GM21723 (cell line): ENCODE results near the gene DBNDD2.
A peak's percentile ranks its signal among the peaks of the same experiment; 100 is the strongest.

Source experiments
- ATAC-seq: cut with Tn5 transposase; IDR thresholded peaks from one replicate; pipeline ENCODE4 v1.9.1; 2021; ENCODE audit warnings: mild to moderate bottlenecking, moderate library complexity; ENCODE audit not compliant: unreplicated experiment

Gene DBNDD2

DNA sequence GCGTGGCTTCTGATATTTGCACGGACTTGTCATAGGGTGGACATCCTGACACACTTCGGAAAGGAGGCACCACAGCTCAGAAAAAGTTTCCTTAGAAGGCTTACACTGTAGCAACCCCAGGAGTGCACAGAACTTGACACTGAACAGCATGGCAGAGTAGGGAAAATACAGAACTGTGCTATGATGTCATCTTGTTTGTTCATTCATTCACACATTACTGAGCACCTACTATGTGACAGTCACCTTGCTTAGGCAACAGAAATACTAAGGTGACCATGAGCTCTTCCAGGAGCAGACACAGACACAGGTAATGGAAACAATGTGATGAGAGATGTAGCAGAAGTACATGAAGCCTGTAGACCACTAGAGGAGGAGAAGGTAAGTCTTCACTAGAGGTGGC lies 5.4 kb downstream of the DBNDD2 start:
- ATAC-seq: no peak

DNA sequence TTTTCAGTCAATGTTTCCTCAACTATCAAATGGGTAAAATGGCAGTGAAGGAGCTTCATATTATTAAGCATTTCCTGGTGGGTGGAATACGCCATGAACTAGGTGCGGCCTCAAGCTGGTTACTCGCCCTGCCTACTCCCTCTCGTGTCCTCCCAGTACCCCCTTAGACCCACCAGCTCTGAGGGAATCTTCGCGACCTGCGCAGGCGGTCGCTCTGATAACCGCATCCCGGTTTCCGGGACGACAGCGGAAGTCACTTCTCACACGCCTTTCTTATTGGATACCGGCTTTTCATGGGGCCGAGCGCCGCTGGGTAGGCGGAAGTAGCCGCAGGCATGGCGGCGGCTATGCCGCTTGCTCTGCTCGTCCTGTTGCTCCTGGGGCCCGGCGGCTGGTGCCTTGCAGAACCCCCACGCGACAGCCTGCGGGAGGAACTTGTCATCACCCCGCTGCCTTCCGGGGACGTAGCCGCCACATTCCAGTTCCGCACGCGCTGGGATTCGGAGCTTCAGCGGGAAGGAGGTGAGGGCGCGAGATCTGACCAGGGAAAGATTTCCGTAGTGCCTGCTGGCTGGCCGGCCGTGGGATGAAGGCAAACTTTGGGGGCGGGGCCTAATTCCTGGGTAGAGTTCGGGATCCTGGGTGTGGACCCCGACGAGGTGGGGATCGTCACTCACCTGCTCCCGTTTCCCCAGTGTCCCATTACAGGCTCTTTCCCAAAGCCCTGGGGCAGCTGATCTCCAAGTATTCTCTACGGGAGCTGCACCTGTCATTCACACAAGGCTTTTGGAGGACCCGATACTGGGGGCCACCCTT lies 7.9 kb downstream of the DBNDD2 start, which contains the start of gene PIGT:
Gene PIGT (plus strand): TSS at position 320 of the 816 bp plus-strand sequence. CDS start 16 bp downstream, at position 336.
- ATAC-seq: peak; percentile 67

DNA sequence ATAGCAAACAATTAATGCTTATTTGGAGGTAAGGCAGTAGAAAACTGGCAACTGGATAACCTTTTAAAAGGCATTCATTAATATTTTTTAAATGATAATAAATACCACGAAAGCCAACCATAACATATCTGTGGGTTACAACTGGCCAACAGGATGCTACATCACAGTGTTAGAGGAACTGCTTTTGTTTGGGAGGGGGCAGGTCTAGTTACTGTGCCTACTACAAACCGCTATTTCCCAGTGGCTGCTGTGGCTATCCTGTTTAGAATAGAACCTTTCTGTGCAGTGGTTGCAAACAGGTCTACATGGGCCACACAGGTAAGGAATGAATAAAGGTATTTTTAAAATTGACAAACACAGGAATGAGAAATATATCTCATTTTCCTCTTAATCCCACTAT lies 8.8 kb downstream of the DBNDD2 start:
- no peak for ATAC-seq

- peak; percentile 77 for ATAC-seq
Measured at GRCh38 chr20:45419188-45420091, 11.4 kb downstream of the DBNDD2 start.

- no peak for ATAC-seq
Measured at GRCh38 chr20:45420125-45420524, 12.0 kb downstream of the DBNDD2 start.

DNA sequence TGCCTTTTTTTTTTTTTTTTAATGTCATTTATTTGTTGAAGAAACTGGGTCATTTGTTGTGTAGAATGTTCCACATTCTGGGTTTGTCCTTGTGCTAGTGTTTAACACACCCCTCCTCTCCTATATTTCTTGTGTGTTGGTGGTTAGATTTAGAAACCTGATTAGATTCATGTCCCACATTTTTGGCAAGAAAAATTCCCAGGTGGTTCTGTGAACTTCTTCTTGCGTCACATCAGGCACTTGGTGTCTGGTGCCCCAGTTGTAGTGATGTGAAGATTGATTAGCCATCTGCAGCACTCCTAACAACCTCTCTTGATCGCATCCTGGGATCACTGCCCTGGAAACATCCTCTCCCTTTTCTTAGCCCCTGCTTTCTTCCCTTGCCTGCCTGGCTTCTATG lies 15.6 kb downstream of the DBNDD2 start:
- no peak for ATAC-seq

GRCh38 chr20:45425561-45425960 lies 17.5 kb downstream of the DBNDD2 start:
- no peak for ATAC-seq

DNA sequence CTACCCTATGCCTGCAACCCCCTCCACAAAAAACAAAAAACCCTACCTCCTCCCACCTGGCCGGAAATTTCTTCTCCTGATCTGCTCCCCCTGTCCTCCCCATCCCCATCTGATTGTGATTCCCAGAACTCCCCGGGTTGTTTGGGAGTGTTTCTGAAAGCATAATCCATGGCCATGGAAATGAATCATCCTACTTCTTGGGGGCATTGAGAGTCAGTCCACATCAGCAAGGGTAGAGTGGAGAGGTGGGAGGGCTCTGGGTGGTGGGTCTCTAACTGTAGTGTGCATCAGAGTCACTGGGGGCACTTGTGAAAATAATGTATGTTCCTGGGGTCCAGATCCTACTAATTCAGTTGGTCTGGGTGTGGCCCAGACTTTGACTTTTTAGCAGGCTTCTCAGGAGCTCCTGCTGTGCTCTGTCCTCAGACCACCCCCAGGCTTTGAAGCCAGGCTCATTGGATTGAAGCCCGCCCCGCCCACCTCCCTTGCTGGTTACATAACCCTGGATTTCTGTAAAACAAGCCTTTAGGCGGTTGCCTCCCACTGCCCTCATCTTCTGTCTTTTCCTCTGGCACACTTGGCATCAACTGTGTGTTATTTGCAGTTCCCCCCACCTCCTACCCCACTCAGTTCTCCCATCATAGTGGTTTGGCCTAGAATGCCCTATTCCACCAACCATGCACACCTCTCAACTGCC lies 18.4 kb downstream of the DBNDD2 start:
- ATAC-seq: no peak

DNA sequence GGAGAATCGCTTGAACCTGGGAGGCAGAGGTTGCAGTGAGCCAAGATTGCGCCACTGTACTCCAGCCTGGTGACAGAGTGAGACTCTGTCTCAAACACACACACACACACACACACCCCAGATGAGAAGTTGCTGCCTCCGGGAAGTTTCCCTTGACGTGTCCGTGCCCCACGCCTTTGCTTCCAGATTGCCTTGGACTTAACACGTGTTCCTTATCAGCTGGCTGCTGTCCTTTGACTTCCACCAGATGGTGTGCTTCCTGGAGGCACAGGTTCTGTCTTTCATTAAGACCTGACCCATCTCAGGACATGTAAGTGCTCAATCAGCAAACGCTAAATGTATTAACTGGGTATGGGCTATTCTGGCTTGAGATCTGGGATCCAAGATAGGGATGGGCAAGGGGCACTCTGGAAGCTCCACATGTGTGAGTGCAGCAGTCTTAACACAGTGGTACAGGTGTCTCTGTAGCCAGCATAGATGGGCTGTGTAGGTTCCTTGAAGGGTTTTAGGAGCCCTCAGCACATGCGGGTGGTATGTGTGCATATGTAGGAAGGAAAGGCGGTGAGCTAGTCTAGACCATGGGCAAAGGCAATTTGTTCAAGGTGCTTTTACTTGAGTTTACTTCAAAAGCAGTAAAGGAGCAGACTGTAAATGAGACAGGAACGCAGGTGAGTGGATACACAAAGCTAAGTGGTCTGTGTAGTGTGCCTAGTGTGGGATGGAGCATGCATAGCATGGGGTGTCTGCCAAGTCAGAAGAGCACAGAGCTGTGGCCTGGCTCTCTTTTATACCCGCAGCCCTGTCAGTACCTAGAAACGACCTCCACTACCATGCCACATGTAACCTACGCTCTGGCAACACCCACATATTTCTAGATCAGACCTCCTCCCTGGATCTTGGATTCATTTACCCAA lies 19.4 kb downstream of the DBNDD2 start:
- no peak for ATAC-seq

DNA sequence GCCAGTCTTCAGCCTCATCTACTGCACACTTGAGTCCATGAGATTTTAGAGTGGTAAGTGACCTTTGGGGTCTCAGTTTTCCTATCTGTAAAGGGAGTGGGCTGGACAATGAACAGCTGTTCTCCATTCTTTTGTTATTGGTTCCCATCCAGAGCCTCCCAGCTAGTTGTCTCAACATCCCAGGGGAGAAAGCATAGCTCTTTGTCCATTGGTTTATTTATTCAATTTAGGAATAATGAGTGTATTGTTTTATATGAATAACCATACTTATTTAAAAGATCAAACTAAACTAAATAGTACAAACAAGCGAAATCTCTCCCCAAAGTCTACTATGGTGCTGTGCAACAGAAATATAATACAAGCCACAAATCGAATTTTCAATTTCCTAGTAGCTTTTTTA lies 21.5 kb downstream of the DBNDD2 start:
- ATAC-seq: no peak

GRCh38 chr20:45432294-45432693 lies 24.2 kb downstream of the DBNDD2 start:
- peak; percentile 71 for ATAC-seq

- ATAC-seq: no peak
Measured at GRCh38 chr20:45433316-45433715, 25.2 kb downstream of the DBNDD2 start.

- no peak for ATAC-seq
Measured at GRCh38 chr20:45433976-45434375, 25.9 kb downstream of the DBNDD2 start.

DNA sequence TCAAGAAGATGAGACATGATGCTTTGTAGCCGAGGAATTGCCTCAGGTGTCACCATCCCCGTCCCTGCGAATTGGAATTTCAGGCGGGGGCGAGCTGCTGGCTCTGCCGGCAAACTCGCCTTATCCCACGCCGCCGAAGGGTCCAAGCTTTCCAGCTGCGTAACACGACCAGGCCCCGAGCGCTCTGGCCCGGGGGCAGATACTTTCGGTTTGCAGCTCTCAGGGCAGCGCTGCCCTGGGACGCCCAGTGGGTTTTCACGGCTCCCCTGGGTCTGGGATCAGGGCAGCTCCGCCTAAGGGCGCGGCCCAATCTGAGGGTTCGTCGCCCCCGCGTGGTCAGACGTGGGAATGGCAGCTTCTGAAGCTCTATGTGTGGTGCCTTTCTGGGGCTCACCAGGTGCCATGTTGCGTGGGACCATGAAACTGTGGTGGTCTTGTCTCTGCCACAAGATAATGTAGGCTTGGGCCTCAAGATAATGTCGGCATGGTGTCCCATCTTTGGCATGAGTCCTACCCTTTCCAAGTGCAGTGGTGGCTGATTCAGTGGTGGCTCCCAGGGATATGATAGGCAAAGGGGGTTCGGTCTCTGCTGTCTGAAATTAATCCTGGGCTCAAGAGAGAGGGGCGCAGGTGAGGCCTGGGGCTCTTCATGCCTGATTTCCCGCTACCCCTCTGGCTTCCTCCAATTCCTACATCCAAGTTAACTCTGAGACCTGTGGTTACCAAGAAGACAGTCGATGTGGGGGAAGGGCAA lies 28.8 kb downstream of the DBNDD2 start:
- peak; percentile 75 for ATAC-seq

DNA sequence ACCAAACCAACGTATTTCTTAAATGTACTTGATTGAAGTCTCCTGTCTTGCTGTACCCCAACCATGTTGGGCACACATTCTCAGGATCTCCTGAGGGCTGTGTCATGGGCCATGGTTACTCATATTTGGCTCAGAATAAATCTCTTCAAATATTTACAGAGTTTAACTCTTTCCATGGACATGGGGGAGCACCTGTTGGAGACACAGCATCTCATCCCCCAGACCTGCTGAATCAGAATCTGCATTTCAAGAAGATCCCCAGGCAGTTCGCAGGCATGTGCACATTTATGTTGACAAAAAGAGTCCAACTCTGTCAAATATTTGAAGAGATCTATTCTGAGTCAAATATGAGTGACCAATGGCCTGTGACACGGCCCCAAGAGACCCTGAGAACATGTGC lies 32.3 kb downstream of the DBNDD2 start:
- no peak for ATAC-seq

GRCh38 chr20:45440891-45441685 lies 33.0 kb downstream of the DBNDD2 start:
- no peak for ATAC-seq

GRCh38 chr20:45441746-45442145 lies 33.7 kb downstream of the DBNDD2 start:
- no peak for ATAC-seq

DNA sequence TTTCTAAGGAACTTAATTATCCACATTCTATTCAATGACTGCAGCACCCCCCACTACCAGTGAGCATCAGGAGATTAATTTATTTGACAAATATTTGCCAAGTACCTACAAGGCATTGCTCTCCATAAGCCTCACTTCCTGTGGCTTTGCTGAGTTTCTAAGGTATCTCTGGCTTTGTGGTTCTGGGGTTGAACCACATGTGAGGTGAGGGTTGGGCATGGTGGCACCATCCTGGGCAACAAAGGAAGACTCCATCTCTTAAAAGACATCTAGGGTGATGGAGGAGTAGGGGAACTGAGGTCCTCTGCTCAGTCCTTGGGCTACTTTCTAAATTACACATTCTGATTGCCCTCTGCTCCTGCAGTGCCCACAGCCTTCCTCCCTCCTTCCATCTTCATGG lies 36.0 kb downstream of the DBNDD2 start:
- no peak for ATAC-seq
